ENCODE results near the gene UGT1A4. TPM values are rescaled to one million over a fixed set of nuclear protein-coding genes. Genes with fewer than 3 reads are reported as not detected.

UGT1A4 gene
- not detected for total RNA-seq

- no peak for DNase-seq (ENCODE audit: low spot score)
- H3K36me3 ChIP-seq = no peaks in the 10 kb centered on the region
- H3K4me3 ChIP-seq = no peak within 1 kb of the TSS
- no peaks in the 10 kb centered on the region for H3K9me3 ChIP-seq
- WGBS = 81% methylated on average over 7 of the region's 7 CpGs
- H3K4me1 ChIP-seq (replicated peaks) = no peaks in the 10 kb centered on the region
- intact Hi-C loops (cut with DNase I) = no loop called here
- H3K27me3 ChIP-seq (replicated peaks; ENCODE audit: insufficient read depth) = no peaks in the 10 kb centered on the region
- no peak within 1 kb of the TSS for H3K27ac ChIP-seq
- TF ChIP-seq, protein P1, sequence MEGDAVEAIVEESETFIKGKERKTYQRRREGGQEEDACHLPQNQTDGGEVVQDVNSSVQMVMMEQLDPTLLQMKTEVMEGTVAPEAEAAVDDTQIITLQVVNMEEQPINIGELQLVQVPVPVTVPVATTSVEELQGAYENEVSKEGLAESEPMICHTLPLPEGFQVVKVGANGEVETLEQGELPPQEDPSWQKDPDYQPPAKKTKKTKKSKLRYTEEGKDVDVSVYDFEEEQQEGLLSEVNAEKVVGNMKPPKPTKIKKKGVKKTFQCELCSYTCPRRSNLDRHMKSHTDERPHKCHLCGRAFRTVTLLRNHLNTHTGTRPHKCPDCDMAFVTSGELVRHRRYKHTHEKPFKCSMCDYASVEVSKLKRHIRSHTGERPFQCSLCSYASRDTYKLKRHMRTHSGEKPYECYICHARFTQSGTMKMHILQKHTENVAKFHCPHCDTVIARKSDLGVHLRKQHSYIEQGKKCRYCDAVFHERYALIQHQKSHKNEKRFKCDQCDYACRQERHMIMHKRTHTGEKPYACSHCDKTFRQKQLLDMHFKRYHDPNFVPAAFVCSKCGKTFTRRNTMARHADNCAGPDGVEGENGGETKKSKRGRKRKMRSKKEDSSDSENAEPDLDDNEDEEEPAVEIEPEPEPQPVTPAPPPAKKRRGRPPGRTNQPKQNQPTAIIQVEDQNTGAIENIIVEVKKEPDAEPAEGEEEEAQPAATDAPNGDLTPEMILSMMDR (IDR thresholded peaks at IDR 0.05) = no peak
- TF ChIP-seq POLR2AphosphoS5 (IDR thresholded peaks at IDR 0.05) (no peak), POLR2A (IDR thresholded peaks at IDR 0.05) (no peak)
These were observed at the start of gene UGT1A4 for GRCh38 chr2:233718552-233718951. TSS of gene UGT1A4 (plus strand) at chr2:233718736. CDS start at chr2:233718821, 85 bp downstream.

GRCh38 chr2:233671290-233672161 is 47.0 kb upstream of the UGT1A4 start, which contains the start of gene UGT1A9:
TSS of gene UGT1A9 (plus strand) at chr2:233671898. CDS start at chr2:233671935, 37 bp downstream.
- no peak within 1 kb of the TSS for H3K27ac ChIP-seq
- DNase-seq (ENCODE audit: low spot score) = no peak
- TF ChIP-seq POLR2A (IDR thresholded peaks at IDR 0.05) (no peak), POLR2AphosphoS5 (IDR thresholded peaks at IDR 0.05) (no peak)
- TF ChIP-seq, protein P1 (IDR thresholded peaks at IDR 0.05) = no peak
- H3K36me3 ChIP-seq = no peaks in the 10 kb centered on the region
- intact Hi-C loops (cut with DNase I) = no loop called here
- WGBS = 89% methylated on average over 5 of the region's 5 CpGs
- no peaks in the 10 kb centered on the region for H3K4me1 ChIP-seq (replicated peaks)
- H3K27me3 ChIP-seq (replicated peaks; ENCODE audit: insufficient read depth) = no peaks in the 10 kb centered on the region
- H3K4me3 ChIP-seq = no peak within 1 kb of the TSS
- no peaks in the 10 kb centered on the region for H3K9me3 ChIP-seq

DNA sequence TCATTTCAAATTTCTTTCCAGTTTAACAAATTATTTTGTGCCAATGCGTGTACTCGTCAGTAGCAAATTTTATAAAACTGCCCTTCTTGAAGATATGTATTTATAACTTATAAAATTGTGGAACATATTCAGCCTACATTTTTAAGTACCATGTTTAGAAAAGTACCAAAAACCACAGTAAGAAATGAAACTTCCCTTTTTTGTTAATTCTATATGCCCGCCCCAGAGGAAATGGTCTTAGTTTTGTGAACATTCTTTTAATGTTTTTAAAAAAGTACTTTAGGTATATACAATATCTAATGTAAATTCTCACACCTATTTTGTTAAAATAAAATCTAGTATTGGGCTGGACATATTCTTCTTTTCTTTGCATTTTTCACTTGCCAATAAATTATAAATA is 45.6 kb upstream of the UGT1A4 start:
- WGBS = 74% methylated on average over 3 of the region's 3 CpGs
- H3K27me3 ChIP-seq (replicated peaks; ENCODE audit: insufficient read depth) = no peaks in the 10 kb centered on the region
- no peaks in the 10 kb centered on the region for H3K9me3 ChIP-seq
- intact Hi-C loops (cut with DNase I) = no loop called here
- TF ChIP-seq, protein P1 (IDR thresholded peaks at IDR 0.05) = no peak
- H3K36me3 ChIP-seq = no peaks in the 10 kb centered on the region
- no peak overlapping the region for H3K4me3 ChIP-seq
- DNase-seq (ENCODE audit: low spot score) = no peak
- no peak overlapping the region for H3K27ac ChIP-seq
- H3K4me1 ChIP-seq (replicated peaks) = no peaks in the 10 kb centered on the region

DNA sequence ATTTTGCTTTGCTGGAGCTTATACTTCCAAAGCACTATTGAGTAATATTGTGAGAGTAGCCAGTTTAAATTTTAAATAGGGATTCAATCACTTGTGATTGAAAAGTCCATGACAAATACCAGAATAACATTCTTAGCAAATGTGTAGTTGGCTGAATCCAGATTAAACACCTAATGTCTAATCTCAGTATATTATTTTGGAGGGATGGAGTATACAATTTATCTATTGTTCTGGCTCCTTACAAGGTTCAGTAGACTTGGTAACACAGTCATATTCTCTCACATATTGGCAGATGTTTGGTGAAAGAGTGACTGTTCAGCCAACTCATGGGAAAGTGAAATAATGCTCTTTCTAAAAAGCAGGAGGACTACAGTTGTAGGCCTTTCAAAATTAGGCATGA is 44.6 kb upstream of the UGT1A4 start:
- intact Hi-C loops (cut with DNase I) = no loop called here
- H3K27me3 ChIP-seq (replicated peaks; ENCODE audit: insufficient read depth) = no peaks in the 10 kb centered on the region
- no peak for DNase-seq (ENCODE audit: low spot score)
- no peaks in the 10 kb centered on the region for H3K4me1 ChIP-seq (replicated peaks)
- no peak overlapping the region for H3K27ac ChIP-seq
- no peaks in the 10 kb centered on the region for H3K36me3 ChIP-seq
- no peak for TF ChIP-seq POLR2AphosphoS5 (IDR thresholded peaks at IDR 0.05)
- no peak overlapping the region for H3K4me3 ChIP-seq
- no peaks in the 10 kb centered on the region for H3K9me3 ChIP-seq

DNA sequence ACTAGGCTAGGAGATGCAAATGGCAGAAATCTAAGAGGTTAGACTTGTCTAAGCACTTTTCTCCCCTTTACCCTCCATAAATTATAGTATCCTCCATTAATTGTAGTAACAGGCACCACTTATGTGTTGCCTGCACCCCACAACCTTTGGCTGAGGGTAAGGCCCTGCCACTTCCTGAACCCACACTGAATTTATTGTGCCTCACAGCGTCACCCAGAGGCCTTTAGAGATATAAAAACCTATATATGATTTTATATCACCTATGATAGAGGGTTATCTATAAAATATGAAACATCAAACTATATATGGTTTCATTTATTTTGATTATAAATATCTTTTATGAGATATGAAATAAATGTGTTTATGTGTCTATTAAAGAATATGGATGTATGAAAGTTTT is 44.2 kb upstream of the UGT1A4 start:
- TF ChIP-seq POLR2A (IDR thresholded peaks at IDR 0.05) (no peak), POLR2AphosphoS5 (IDR thresholded peaks at IDR 0.05) (no peak)
- TF ChIP-seq, protein P1 (IDR thresholded peaks at IDR 0.05) = no peak
- no peaks in the 10 kb centered on the region for H3K27me3 ChIP-seq (replicated peaks; ENCODE audit: insufficient read depth)
- H3K27ac ChIP-seq = no peak overlapping the region
- no peaks in the 10 kb centered on the region for H3K36me3 ChIP-seq
- H3K4me3 ChIP-seq = no peak overlapping the region
- intact Hi-C loops (cut with DNase I) = no loop called here
- no peaks in the 10 kb centered on the region for H3K4me1 ChIP-seq (replicated peaks)
- no peak for DNase-seq (ENCODE audit: low spot score)
- 69% methylated on average over 1 of the region's 1 CpG for WGBS
- no peaks in the 10 kb centered on the region for H3K9me3 ChIP-seq
